GM12891 (cell line): ENCODE results near the gene HNRNPM.

Source experiments
- DNase-seq: peaks from one replicate; pipeline ENCODE4 v3.0.0; 2011; ENCODE audit warnings: low spot score; ENCODE audit not compliant: insufficient read length
- FAIRE-seq: peaks from 2 replicates; lab custom pipeline; 2011; peaks lifted over from hg19 to GRCh38; lab: Jason Lieb, UNC
- PAX5 ChIP-seq: IDR thresholded peaks from 2 replicates; pipeline ENCODE4 v1.6.1; 2011; ENCODE audit warnings: low read length, moderate library complexity, mild to moderate bottlenecking; ENCODE audit not compliant: insufficient read depth, severe bottlenecking
- POLR2A ChIP-seq: IDR thresholded peaks from 2 replicates; pipeline ENCODE4 v1.6.1; 2011; ENCODE audit warnings: low read depth, low read length, control low read depth
- POLR2AphosphoS5 ChIP-seq: IDR thresholded peaks from 2 replicates; pipeline ENCODE4 v1.6.1; 2011; ENCODE audit warnings: low read depth, low read length, control low read depth
- POU2F2 ChIP-seq: IDR thresholded peaks from 2 replicates; pipeline ENCODE4 v1.6.1; 2011; ENCODE audit warnings: low read depth, mild to moderate bottlenecking, control low read depth, low read length, moderate library complexity
- SPI1 ChIP-seq: IDR thresholded peaks from 2 replicates; pipeline ENCODE4 v1.6.1; 2011; ENCODE audit warnings: low read depth, low read length, control low read depth
- TAF1 ChIP-seq: IDR thresholded peaks from 2 replicates; pipeline ENCODE4 v1.6.1; 2011; ENCODE audit warnings: low read depth, low read length, control low read depth

Gene HNRNPM

GRCh38 chr19:8519388-8519787 lies 74.6 kb downstream of the HNRNPM start:
- DNase-seq (no peak), FAIRE-seq (no peak)
- TF ChIP-seq POLR2A = no peak
- TF ChIP-seq SPI1 = no peak
- TF ChIP-seq PAX5 = no peak
- TF ChIP-seq POU2F2 = no peak
- no peak for TF ChIP-seq TAF1
- no peak for TF ChIP-seq POLR2AphosphoS5

- TF ChIP-seq POLR2AphosphoS5 = no peak
- TF ChIP-seq POU2F2 = no peak
- TF ChIP-seq PAX5 = no peak
- no peak for TF ChIP-seq TAF1
- no peak for FAIRE-seq
- DNase-seq = no peak
Measured at GRCh38 chr19:8525401-8525684, 80.6 kb downstream of the HNRNPM start.

- no peak for TF ChIP-seq POLR2A
- TF ChIP-seq SPI1 = no peak
- no peak for TF ChIP-seq TAF1
- no peak for TF ChIP-seq POLR2AphosphoS5
- no peak for TF ChIP-seq POU2F2
- TF ChIP-seq PAX5 = no peak
- FAIRE-seq (no peak), DNase-seq (no peak)
Measured at GRCh38 chr19:8526345-8527091, 81.7 kb downstream of the HNRNPM start.

- TF ChIP-seq POLR2A = no peak
- TF ChIP-seq POLR2AphosphoS5 = no peak
- no peak for TF ChIP-seq TAF1
- no peak for TF ChIP-seq POU2F2
- no peak for TF ChIP-seq SPI1
- TF ChIP-seq PAX5 = no peak
- FAIRE-seq = no peak
Measured at GRCh38 chr19:8528500-8528899, 83.7 kb downstream of the HNRNPM start.

GRCh38 chr19:8529369-8530006 lies 84.7 kb downstream of the HNRNPM start:
- no peak for DNase-seq
- peak; percentile 33 for FAIRE-seq
- TF ChIP-seq POU2F2 (no peak), PAX5 (no peak), SPI1 (no peak), TAF1 (no peak)

More at GRCh38 chr19:8528500-8528899, 83.7 kb downstream of the HNRNPM start:
- DNase-seq = no peak

GRCh38 chr19:8530061-8530679 lies 85.4 kb downstream of the HNRNPM start:
- TF ChIP-seq POLR2AphosphoS5 (no peak), SPI1 (no peak), PAX5 (no peak), TAF1 (no peak), POLR2A (no peak), POU2F2 (no peak)
- FAIRE-seq (no peak), DNase-seq (no peak)

- DNase-seq (no peak), FAIRE-seq (no peak)
- TF ChIP-seq TAF1 (no peak), POLR2AphosphoS5 (no peak), POLR2A (no peak), POU2F2 (no peak), SPI1 (no peak), PAX5 (no peak)
Measured at GRCh38 chr19:8531470-8531869, 86.7 kb downstream of the HNRNPM start.

GRCh38 chr19:8532225-8532624 lies 87.5 kb downstream of the HNRNPM start:
- no peak for DNase-seq
- no peak for FAIRE-seq
- TF ChIP-seq POLR2A (no peak), POLR2AphosphoS5 (no peak), TAF1 (no peak)

- DNase-seq = no peak
- FAIRE-seq = no peak
- no peak for TF ChIP-seq POLR2A
- no peak for TF ChIP-seq POU2F2
- TF ChIP-seq PAX5 = no peak
- TF ChIP-seq TAF1 = no peak
Measured at GRCh38 chr19:8536282-8536681, 91.5 kb downstream of the HNRNPM start.
